GM19395 (cell line): ENCODE results near the gene UBE2S.

ENCODE experiments used
- ATAC-seq: cut with Tn5 transposase; IDR thresholded peaks from one replicate; pipeline ENCODE4 v1.9.1; 2021; ENCODE audit warnings: mild to moderate bottlenecking, moderate library complexity; ENCODE audit not compliant: unreplicated experiment

The UBE2S gene

DNA sequence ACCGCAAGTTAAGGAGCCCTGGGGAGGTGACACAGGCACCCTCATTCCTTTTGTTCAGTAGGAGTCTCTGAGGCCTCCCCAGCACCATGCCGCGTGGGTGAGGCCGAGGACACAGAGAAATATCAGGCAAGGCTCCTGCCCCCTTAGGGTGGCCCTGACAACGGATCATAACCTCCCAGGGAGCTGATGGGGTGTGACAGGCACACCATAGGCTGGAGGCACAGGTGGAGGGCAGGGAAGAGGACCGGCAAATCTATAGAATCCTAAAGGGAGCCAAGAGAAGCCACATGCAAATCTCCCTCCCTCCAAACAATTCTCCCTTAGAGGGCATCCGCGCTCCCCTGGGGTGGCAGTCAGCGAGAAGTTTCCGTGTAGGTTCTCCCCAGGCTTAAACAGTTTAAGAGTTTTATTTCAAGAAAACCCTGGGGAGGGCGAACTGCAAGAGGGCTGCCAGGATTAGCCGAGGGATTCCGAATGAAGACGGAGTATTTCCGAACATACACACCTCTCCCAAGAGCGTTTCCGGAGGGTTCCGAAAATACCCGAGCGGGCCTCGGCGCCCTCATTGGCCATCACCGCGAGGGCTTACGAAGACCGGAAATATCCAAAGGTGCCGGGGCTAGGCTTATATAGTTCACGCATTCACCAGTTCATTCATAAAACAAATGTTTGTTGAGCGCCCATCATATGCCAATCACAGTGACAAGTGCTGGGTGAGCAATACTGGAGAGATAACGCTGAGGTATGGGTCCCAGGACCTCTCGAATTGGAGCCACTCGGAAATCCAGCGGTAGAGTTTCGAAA lies 22.5 kb downstream of the UBE2S start:
- peak; percentile 73 for ATAC-seq

DNA sequence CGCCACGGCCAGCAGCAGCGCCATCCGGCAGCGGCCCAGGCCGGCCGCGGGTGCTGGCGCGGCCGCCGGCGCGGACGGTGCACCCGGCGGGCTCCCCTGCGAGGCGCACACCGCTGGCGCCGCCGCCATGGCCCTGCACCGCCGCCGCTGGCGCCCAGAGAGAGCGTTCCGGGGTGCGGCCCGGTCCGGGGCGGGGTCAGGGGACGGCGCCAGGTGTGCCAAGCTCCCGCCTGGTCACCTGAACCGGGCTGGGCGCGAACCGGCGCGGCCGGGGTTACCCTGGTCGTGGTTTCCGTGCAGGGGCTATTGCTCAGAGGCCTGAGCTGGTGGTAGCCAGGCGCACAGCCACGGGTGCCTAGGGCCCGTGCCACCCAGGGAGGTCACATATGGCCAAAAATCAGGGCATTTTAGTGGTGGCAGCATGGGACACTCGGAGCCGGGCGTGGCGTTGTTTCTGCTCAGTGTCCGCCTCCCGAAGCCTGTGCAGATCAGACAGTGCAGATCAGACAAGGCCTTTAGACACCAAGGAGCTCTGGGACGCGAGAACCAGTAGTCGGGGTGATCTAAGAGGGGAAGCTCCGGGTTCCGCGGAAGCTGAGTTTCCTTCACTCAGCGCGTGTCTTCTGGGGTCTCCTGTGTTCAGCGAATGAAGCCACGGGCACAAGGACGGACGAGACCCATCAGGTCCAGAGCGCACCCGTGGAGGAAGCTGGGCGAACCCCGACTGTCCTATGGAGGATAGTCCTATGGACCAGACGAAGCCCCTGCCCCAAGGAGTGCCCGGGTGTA lies 23.3 kb downstream of the UBE2S start, which contains the start of gene TMEM238:
TMEM238 (minus strand) TSS at position 162 of the 789 bp plus-strand sequence; CDS start at position 129, 33 bp downstream.
- ATAC-seq: no peak

DNA sequence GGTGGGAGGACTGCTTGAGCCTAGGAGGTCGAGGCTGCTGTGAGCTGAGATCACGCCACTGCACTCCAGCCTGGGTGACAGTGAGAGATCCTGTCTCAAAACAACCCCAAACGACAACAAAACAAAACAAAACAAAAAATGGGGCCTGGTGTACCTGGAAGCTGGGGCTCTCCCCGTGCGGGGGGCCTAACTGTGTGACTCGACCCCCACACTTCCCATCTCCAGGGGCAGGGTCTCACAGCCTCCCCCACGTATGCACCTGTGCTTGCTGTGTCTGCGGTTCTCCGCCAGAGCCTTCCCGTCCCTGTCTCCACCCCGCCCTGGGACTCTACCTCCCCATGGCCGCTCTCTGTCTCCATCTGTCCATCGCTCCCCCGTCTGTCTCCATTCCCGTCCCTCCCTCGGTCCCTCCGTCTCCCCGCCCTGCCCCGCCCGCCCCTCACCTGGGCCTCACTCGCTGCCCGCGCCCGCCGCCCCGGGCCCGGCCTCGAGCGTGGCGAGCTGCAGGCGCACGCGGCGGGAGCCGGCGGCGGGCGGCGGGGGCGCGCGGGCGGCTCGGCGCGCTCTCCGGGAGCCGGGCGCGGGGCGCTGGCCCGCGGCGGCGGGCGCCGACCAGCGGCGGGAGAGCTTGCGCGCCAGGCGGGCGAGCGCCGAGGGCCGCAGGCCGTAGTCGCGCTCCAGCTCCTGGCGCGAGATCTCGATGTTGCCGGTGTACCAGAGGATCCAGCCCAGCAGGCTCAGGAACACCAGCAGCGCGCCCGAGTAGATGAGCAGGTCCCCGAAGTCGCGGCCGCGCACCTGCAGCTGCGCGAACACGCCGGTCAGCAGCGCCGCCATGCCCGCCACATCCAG lies 24.1 kb downstream of the UBE2S start:
- no peak for ATAC-seq

DNA sequence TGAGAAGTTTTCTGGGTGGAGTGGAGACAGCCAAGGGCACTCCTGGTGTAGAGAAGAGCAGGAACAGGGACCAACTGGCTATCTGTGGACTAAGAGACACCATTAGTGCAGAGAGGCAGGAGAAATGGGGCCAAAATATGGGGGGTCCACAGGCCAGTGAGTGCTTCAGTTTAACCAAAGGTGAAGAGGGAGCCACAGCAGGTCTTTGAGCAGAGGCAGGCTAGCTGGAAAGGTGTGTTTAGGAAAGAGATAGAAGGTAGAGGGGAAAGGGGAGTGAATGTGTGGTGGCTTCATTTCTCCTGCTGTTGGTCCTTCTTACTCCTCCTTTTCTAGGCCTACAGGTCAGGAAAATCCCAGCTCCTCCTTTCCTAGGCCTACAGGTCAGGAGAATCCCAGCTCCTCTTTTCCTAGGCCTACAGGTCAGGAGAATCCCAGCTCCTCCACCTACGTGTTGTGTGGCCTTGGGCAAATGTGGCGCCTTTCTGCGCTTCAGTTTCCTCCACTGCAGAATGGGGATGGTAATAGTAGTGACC lies 25.0 kb downstream of the UBE2S start:
- ATAC-seq: no peak

DNA sequence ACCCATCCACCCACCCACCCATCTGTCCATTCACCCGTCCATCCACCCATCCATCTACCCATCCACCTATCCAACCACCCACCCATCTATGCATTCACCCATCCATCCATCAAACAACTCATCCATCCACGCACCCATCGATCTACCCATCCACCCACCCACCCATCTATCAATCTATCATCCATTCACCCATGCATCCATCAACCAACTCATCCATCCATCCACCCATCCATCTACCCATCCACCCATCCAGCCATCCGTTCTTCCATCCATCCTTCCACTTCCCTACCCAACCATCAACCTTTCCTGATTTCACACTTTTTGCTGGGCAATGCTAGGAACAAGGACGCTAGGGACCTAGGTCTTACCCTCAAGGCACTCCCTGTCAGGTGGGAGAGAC lies 25.6 kb downstream of the UBE2S start:
- ATAC-seq: no peak

DNA sequence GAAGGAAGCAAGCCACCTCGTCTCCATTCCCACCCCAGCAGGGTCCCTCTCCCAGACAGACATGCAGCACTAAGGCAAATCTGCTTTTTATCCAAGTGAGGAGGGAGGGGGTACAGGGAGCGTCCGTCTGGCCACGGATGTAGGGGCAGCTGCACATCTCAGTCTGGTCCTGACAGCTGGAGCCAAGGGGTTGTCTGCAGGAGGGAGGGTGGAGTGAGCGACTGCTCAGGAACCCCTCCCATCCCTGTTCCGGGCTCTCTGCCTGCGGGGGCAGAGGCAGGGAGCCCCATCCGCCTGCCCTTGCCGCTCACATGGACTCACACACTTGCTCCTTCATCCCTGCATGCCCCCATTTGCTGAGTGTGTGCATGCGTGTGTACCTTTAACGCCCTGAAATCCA lies 28.4 kb downstream of the UBE2S start:
- ATAC-seq: no peak

DNA sequence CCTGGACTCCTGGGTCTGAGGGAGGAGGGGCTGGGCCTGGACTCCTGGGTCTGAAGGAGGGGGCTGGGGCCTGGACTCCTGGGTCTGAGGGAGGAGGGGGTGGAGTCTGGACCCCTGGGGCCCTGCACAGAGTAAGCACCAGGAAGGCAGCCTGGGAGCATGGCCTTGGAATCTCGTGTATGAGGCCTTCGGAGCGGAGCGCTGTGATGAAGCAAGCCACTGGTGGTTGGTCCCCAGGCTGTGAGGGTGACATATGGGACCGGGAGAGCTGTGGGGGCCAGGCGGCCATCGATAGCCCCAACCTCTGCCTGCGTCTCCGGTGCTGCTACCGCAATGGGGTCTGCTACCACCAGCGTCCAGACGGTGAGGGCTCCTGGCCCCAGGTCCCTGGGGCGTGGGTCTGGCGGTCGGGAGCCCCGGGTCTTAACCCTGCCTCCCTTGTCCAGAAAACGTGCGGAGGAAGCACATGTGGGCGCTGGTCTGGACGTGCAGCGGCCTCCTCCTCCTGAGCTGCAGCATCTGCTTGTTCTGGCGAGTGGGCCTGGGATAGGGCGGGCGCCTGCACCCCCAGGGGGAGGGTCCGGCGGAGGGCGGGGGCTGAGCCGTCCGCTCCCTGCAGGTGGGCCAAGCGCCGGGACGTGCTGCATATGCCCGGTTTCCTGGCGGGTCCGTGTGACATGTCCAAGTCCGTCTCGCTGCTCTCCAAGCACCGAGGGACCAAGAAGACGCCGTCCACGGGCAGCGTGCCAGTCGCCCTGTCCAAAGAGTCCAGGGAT lies 30.0 kb downstream of the UBE2S start:
- ATAC-seq: no peak

DNA sequence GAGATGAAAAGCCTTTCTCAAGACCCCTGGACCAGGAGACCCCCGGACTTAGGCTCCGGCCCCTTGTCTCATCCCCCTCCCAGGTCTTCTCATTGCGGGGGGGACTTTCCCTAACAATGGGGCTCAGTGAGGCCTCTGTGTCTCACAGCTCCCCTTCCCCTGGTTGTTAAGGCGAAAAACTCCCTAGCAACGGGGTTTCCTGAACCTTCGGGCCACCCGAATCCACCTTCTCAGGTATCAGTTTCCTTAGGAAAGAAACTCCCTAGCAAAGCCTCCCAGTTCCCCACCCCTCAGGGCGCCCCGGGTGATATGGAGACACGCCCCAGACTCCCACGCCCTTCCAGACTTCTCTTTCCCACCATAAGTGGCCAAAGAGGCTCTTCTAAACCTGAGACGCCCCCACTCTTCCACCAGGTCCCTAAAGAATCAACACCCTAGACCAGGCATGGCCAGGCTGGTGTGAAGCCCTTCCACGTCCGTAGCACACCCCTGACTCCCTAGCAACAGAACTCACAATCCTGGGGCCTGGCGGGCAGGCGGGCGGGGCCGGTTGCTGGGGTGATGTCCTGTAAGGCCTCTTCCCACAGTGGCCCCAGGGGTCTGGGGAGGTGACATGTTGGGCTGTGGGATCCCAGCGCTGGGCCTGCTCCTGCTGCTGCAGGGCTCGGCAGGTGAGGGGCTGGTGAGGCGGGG lies 31.2 kb downstream of the UBE2S start, which contains the start of gene TMEM190:
TMEM190 (plus strand) TSS at position 586 of the 693 bp plus-strand sequence; CDS start at position 614, 28 bp downstream.
- no peak for ATAC-seq

DNA sequence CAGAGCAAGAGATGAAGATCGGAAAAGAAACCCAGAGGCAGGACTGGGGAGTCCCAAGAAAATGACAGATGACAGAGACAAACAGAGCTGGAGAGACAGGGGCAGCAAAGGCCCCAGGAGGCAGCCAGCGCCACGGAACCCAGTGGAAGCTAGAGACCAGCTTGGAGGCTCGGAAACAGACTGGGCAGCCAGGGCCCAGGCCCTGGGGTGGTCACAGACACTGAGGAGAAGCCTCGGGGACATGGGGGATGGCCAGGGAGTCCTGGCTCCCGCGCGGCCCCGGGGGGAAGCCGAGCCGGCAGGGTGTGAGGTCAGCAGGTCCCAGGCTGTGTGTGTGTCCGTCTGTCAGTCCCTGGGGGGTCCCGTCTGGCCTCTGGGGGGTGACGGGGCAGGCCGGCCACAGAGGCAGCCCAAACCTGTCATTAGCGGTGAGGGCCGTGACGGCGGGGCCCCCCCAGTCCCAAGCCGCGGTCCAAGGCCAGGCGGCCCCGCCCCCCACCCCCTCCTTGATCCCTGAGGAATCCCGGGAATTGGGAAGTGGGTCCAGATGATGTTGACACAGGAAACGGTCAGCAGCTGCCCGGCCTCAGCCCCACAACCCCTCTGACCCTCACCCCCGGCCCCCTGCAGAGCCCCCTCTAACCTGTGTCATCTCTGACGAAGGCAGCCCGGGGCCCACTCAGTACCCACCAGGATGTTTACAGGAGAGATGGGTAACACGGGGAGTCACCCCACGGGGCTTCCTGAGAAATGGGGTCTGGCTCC lies 33.4 kb downstream of the UBE2S start:
- ATAC-seq: no peak

DNA sequence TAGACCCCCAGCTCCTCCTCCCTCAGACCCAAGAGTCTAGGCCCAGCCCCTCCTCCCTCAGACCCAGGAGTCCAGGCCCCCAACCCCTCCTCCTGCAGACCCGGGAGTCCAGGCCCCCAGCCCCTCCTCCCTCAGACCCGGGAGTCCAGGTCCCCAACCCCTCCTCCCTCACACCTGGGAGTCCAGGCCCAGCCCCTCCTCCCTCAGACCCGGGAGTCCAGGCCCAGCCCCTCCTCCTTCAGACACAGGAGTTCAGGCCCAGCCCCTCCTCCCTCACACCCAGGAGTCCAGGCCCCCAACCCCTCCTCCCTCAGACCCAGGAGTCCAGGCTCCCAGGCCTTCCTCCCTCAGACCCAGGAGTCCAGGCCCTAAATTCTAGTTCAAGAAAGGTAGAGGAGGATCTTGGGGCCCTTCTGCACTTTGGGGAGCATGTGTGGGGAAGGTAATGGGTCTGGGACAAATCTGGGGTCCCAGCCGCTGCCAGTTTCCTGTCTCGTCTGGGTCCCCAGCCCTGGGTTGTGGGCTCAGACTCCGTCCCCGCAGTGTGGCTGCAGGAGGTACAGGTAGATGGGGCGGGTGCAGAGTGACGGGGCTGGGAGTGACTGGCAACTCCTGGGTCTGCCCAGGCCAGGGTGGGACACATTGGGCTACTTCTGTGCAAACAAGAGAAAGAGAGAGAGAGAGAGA lies 34.1 kb downstream of the UBE2S start:
- no peak for ATAC-seq

DNA sequence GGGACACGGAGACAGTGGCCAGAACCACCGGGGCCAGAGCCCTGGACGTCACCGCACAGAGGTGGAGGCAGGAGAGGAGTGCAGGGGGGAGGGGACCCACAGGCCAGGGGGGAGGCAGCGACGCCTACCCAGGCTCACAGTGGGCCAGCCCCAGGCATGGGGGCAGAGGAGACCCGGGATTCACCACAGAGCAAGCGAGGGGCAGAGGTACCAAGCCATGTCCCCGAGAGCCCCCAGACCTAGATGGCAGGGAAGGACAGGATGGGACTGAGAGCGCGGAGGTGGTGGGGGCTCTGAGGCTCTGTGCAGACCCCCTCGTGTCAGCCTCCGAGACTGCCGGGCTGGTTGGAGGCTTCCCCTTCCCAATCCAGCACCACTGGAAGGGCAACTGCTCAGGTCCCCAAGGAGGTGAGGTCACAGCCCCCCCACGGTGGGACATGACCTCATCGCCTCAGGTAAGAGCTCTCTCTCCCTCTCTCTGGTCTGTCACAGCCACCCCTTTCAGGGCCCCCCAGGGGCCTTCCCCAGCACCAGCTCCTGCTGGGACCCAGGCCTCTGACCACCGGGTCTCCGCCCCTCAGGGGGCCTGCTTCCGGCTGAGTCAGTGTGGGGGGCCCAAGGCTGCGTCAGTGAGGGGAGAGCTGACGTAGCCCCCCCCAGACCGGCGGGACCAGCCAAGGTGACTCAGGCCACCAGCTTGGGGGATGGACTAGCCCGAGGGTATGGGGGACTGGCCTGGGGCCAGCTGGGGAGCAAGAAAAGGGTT lies 35.1 kb downstream of the UBE2S start:
- no peak for ATAC-seq

DNA sequence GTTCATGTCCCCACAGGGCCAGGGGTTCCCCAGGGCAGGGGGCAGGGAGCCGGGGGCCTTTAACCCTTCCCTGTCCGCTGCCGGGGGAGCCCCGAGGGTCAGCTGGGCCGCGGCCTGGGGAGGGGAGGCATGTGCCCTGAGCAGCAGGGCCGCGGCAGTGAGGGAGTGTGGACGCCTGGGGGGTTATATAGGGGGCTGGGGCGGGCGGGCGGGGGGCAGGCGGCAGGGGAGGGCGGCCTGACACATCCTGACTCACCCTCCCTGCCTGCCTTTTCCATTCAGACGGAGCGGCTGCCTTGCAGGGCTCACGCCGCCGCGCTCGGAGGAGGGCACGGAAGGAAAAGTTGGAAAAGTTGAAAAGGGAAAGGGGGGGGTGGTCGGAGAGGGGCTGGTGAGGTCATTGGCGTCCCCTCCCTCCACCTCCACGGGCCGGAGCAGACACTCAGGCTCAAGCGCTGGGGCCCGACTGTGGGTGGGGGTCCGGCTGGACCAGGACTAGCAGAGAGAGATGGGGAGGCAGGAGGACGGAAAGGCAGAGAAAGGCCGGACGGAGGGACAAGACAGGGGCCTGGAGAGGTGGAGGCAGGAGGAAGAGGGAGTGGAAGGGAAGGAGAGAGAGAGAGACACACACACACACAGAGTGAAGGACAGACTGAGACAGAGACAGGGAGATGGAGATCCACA lies 37.1 kb downstream of the UBE2S start, which contains the start of gene IL11:
IL11 (minus strand) TSS at position 159 of the 684 bp plus-strand sequence; CDS start at position 6, 153 bp downstream.
- no peak for ATAC-seq

DNA sequence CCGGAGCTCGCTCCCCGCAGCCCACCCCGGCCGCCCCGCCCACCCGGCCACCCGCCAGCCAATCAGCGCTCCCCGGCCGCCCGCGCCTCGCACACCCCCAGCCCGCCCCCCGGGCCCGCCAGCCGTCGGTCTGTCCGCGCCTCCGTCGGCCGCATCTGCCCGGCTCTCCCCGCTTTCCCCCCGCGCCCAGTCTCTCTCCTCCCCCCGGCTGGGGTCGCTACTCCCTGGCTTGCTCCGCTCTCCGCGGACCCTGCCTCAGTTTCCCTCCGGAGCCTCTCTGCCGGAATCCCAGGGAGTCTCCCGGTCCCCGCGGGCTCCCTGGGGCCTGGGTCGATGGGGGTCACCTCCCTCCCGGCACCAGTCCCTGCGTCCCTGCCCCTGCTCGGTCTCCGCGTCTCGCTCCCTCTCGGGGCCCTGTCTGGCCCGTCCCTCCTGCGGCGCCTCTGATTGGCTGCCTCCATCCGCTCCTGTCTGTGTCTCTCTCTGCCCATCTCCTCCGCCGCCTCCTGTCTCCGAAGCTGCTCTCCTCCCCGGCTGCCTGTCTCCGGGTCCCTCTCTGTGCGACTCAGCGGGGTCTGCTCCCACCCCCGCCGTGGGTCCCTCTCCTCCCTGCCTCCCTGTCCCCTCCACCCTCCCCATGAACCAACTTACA lies 37.8 kb downstream of the UBE2S start:
- no peak for ATAC-seq

DNA sequence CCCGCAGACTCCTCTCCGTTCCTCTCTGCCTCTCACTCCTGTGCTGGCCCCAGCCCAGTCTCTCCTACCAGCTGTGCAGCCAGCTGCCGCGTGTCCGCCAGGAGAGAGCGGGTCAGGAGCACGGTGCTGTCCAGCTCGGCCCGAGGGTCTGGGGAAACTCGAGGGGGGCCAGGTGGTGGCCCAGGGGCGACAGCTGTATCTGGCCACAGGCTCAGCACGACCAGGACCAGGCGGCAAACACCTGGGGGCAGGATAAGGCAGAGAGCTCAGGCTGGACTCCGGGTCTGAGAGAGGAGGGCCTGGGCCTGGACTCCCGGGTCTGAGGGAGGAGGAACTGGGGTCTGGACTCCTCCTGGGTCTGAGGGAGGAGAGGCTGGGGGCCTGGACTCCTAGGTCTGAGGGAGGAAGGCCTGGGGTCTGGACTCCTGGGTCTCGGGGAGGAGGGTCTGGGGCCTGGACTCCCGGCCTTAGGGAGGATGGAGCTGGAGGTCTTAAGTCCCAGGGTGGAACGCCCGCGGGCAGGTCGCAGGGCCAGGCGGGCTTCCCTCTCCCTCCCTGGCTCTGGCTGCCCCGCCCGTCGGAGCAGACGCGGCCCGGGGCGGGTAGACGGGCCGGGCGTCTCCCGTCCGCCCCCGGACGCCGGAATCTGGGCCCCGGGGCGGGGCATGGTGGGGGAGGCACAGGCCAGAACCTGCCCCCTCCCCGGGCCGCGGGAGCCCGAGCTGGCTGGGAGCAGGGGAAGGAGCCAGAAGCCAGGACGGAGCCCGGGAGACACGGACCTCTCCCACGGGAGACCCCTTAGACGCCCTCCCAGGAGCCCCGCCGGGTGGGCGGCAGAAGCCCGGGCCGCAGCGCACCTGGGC lies 38.7 kb downstream of the UBE2S start:
- ATAC-seq: no peak

DNA sequence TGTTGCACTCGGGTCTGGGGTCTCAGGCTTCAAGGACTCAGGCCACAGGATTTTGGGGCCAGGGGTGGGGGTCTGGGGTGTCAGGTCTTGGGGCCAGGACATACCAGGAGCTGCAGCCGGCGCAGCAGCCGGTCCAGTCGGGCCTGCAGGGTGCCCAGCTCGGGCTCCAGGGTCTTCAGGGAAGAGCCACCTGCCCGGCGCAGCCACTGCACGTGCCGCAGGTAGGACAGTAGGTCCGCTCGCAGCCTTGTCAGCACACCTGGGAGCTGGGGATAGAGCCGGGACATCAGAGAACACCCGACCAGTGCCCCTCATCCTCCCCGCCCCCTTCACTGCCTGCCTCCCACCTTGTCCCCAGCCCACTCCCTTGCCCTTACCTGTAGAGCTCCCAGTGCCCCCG lies 39.5 kb downstream of the UBE2S start:
- ATAC-seq: no peak
